ENCODE results near the gene FUT1.
"Not testable (repeated sequence)": the region's sequence is repeated elsewhere in the genome, so short reads cannot be mapped to it uniquely, and the experiment has no call there.

Gene FUT1

DNA sequence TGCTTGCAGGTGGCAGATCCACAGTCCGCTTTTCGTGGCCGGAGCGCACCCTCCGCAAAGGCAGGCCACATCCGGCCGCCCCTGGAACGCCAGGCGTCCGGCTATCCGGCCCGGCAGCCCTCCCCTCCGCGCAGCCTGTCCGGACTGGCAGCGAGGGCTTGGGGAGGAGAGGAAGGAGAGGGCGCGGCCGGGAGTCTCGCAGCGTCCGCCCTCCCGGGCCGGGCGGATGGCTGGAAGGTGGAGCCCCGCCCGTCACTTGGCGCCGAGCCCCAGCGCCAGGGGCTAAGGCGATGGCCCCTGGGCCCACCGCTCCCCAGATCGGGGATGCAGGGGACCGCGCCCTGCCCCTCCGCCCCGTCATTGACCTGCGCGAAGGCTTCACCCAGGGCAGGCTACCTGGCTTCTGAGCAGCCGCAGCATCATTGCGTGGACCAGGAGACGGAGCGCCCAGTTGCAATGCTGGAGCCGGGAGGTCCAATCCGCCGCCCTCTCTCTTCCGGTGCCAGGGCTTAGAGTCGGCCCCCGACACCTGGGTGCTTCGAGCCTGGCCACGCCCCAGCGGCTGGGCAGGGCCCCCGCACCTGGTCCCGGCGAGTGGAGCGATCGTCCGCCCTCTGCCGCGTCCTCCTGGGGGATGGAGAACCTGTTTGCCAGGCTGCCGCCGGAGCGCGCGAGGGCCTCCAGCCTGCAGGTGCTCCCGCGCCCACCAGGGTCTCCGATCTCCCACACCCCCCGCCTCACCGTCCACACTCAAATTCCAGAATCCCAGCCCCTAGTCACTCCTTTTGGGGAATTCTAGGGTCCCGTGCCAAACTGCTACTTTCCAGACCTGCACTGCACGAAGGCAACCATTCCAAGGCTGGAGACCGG, at the start of gene FUT1:
Gene FUT1 (minus strand): TSS at position 146 of the 870 bp plus-strand sequence. CDS start 1,360 bp downstream, outside the sequence.
- DNase-seq: peak; percentile 46

DNA sequence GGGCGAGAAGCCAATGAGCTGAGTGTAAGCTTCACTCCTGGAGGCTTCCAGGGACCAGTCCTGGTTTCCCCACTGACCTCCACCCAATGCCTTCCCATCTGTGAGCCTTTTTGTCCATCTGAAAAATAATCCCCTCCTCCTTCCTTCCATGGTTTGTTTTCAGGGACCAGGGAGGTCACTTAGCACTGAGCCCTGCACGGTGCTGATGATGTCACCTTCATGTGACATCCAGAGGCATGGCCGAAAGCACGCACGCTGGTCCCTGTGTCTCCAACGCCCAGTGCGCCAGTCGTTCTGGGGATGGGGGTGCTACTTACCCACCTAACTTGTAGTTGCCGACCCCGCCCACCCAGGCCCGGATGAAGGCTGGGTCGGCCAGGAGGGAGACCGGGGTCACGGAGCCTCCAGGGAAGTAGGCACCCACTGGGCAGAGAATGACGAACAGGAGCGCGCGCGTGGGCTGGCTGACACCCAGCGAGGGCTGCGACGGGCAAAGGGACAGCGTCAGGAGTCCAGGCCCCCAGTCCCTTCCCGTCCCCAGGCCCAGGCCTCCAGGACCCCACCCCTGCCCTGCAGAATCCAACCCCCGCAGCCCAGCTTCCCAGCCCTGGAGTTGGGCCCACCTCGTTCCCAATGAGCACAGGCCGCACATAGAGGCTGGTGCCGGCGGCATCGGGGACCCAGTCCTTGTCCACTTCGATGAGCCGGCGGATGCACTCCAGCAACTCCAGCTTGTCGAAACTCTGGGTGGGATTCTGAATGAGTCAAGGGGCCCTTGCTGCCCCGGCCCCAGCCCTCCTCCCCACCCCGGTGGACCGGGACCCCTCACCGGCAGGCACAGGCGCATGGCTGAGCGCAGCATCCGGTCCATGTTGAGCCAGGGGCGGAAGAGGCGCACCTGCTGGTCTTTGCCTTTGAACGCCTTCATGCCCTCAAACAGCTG, 47.2 kb upstream of the FUT1 start:
- no peak for DNase-seq

DNA sequence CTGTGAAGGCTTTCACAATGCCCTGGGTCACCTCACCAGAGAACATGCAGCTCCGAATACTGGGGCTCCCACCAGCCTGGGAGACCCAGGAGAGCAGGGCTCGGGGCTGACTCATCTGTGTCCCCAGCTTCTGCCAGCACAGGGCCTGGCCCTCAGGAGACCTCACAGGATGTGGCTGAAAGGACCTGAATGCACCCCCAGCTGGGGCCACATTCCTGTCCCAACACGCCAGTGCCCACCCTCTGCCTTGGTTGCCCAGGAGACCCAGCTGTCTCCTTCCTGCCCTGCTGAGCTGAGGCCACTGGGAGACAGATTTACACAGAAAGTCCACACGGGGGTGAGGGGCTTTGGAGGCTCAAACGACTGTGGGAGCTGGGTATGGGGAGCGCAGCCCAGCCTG, 46.5 kb upstream of the FUT1 start:
- DNase-seq: no peak

DNA sequence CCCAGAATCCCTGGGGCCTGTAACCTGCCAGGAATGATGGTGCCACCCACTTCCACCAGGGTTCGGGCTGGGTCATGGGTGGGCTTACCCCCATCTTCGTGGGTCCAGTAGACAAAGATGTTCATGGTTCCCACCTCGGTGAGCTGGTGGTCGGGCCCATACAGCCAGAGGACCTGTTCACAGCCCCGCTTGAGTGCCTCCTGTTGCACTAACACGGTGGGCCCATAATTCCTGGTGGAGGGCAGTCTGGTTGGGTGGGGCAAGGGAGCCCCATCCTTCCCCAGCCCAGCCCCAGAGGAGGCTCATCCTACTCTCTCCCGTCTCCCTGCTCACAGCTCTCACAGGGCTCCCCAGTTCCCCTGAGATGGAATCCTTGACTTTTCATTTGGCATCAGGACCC, 44.7 kb upstream of the FUT1 start:
- no peak for DNase-seq

DNA sequence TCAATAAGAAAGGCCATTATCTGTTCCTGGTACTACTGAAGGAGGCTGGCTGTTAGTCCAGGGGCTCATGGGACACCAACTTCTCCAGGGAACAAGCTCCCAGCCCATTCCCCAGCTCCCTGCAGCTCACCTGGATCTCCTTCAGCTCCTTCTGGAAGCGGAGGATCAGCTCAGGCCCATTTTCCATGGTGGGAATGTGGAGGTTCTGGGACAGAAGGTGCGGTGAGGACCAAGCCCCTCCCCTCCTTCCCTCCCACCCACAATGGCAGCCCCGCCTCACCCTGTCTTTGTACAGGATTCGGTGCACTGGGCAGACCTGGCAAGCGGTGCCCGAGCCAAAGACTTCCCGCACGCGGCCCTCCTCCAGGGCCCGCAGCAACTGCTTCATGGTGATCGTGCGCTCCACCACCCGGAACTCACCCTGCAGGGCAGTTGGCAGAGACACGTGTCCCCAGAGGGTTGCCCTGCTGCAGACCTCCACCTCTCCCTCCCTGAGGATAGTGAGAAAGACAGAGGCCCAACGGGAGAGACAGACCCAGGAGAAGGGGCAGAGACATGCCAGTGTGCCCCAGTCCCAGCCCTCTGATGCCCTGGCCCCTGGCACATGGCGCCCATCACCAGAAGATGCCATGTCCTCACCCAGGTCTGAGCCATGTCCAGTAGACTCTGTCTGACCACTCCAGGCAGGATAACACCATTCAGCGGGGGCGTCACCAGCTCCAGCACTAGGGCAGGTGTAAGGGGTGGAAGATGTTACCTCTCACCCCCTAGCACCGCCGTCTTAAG, 44.0 kb upstream of the FUT1 start:
- no peak for DNase-seq

DNA sequence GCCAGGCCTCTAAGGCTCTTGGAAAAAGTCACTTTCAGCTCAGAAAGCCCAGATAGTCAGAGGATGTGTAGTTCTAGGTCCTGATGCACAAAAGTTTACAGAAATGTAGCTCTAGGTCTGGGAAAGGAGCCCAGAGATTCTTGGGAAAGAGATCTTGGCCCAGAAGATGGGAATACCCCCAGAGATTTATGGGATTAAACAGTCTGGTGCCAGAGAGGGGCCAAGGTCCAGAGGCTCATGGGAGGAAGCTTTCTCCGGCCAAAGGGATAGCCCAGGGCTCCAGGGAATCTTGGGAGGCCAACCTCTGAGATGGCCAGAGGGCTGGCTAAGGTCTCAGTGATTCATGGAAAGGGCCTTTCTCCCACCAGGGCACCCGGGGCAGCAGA, 43.2 kb upstream of the FUT1 start:
- no peak for DNase-seq

DNA sequence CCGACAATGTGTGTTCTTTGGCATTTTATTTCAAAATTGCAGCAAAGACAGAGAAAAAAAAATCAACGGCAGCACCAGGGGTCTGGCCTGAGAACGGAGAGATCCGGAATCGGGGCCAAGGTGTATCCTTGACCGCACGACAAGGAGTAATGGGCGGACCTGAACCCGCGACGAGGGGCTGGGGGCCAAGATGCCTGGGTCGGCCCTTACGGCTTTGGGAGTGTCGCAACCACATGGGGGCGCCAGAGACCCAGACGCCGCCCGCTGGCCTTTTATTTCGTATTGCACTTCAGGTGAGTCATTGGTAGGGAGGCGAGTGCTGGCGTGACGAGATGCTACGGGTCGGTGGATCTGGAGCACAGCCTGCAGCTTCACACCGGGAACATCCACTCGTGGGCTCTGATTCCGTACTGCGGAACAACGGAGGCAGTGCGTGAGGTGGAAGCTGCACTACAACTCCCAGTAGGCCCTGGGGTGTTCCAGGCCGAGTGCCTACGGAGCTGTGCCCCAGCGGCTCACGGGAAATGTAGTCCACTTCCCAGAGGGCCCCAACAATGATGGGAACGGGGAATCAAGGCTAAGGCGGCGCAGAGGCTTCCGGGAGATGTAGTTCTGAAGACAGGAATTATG, 42.7 kb upstream of the FUT1 start:
- DNase-seq: peak; percentile 88

DNA sequence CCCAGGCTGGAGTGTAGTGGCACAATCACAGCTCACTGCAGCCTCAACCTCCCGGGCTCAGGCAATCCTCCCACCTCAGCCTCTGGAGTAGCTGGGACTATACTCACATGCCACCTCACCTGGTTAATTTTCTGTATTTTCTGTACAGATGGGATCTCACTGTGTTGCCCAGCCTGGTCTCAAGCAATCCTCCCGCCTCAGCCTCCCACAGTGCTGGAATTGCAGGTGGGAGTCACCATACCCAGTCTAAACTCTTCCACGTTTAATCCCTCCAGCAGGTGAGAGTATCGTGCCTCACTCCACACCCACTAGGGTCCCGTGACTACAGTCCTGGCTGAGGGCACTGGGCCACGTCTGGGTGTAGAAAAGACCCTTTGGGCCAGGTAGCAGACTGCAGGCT, 41.9 kb upstream of the FUT1 start:
- no peak for DNase-seq

DNA sequence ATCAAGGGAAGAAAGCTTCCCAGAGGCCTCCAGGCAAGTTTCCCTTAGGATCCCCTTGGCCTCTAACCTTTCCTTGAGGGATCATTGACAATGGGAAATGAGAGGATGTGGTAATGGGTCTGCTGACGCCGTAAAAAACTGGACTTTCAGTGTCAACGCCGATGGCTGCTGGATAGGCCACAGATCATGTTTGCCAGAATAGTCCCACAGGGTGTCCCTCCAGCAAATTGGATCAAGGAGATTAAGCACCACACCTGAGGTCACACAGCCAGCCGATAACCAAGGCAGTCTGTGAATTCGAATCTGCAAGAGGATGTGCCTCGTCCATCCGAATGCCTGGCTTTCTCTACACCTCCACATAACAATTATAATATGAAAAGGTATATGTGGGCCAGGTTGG, 40.8 kb upstream of the FUT1 start:
- DNase-seq: no peak

DNA sequence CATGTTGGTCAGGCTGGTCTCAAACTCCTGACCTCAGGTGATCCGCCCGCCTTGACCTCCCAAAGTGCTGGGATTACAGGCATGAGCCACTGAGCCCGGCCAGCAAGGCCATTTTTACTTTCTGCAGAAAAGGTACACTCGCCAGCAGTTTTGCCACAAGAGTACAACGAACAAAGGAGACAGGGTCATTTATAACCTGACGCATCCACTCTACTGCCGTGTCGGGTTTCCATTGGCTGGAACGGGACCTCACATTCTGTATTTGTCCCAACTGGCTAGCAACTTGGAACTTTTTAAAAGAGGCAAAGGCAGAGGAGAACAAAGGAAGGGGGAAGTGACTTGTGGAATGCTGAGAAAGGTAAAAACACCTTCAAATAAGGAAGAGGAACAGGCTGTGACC, 34.9 kb upstream of the FUT1 start:
- not testable (repeated sequence) for DNase-seq

DNA sequence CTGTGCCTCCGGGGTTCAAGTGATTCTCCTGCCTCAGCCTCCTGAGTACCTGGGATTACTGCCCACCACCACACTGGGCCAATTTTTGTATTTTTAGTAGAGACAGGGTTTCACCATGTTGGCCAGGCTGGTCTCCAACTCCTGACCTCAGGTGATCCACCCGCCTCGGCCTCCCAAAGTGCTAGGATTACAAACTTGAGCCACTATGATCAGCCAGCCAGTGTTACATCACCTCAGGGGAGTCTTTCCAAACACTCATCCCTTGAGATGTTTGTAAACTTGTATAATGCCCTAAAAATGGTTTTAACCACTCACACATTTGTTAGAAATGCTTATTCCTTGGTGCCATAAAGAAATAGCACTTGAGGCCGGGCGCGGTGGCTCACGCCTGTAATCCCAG, 34.0 kb upstream of the FUT1 start:
- not testable (repeated sequence) for DNase-seq

DNA sequence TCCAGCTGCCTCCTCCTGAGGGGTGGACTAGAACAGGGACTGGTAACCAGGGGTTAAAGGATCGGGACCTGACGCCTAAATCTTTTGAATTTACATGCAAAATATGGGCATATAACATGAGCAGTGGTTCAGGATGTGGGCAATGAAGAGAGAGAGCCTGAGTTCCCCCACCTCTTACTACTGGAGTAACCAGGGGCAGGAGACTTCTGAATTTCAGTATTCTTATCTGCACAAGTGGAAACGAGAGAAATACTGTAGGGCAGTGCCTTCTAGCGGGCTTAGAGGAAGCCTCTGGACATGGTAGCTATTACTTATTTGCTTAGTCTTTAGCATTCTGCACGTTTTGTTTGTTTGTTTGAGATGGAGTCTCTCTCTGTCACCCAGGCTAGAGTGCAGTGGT, 32.1 kb upstream of the FUT1 start:
- DNase-seq: no peak

DNA sequence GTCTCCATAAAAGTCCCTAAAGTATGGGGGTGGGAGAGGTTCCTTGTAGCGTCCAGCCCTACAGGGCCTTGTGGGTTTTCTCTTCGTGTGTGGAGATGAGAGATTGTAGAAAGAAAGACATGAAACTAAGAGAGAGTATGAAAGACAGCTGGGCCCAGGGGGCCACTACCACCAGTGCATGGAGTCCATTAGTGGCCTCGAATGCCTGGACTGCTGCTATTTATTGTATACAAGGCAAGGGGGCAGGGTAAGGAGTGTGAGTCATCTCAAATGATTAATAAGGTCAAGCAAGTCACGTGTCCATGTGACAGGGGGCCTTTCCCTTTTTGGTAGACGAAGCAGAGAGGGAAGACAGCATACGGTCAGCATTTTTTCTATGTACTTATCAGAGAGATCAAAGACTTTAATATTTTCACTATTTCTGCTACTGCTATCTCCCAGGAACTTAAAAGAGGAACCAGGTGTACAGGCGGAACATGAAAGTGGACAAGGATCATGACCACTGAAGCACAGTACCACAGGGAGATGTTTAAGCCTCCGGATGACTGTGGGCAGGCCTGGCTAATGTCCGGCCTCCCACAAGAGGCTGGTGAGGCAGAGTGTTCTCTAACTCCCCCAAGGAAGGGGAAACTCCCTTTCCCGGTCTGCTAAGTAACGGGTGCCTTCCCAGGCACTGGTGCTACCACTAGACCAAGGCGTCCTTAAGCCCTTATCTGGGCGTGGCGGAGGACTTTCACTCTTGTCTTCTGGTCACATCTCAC, 28.4 kb upstream of the FUT1 start:
- DNase-seq: no peak

DNA sequence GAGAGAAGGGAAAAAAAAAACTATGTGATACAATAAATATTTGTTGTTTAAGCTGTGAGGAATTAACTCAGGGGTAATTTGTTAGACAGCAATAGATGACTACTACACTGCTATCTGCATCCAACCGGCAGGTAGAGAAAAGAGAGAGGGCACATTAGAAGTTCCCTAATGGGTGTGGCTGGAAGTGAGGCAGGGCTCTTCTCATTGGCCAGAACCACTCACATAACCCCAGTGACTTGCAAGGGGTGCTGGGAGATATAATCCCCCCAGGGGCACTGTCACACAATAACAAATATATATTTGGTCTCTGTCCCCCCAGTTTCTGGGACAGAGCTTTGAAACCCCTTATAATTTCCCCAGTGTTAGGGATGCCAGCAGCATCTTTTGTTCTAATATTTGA, 27.2 kb upstream of the FUT1 start:
- no peak for DNase-seq

DNA sequence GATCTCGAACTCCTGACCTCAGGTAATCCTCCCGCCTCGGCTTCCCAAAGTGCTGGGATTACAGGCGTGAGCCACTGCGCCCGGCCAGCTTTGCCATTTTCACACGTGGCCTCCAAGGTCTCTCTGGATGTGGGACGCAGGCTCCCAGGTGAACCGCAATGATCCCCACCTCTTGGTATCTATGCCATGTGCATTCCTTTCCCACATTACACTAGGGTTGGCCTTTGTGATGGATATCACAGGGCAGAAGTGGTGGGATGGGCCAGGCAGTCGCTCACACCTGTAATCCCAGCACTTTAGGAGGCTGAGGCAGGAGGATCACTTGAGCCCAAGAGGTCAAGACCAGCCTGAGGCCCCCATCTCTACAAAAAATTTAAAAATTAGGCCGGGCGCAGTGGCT, 25.3 kb upstream of the FUT1 start:
- DNase-seq: no peak

DNA sequence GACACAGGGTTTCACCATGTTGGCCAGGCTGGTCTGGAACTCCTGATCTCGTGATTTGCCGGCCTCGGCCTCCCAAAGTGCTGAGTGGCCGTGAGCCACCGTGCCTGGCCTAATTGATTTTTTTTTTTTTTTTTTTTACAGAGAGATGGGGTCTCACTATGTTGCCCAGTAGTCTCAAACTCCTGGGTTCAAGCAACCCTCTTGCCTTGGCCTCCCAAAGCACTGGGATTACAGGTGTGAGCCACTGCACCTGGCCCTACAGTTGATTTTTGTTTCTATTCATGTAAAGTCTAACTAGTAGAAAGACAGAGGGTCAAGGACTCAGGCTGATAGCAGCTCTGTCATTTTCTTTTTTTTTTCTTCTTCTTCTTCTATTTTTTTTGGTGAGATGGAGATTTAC, 24.7 kb upstream of the FUT1 start:
- no peak for DNase-seq

DNA sequence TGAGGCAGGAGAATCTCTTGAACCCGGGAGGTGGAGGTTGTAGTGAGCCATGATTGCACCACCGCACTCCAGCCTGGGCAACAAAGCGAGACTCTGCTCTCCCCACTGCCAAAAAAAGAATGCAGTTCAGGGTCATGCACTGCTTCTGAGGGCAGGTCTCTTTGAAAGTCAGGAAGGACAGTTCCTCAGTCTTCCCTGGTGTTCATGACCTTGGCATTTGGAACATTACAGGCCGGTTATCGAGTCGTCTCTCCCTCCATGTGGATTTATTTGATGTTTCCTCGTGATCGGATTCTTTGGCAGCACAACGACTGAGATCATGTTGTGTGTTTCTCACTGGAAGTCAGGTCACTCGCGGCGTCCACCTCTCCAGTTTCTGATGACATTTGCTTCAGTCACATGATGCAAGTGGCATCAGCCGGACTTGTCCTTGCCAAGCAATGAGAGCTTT, 20.1 kb upstream of the FUT1 start:
- DNase-seq: no peak

DNA sequence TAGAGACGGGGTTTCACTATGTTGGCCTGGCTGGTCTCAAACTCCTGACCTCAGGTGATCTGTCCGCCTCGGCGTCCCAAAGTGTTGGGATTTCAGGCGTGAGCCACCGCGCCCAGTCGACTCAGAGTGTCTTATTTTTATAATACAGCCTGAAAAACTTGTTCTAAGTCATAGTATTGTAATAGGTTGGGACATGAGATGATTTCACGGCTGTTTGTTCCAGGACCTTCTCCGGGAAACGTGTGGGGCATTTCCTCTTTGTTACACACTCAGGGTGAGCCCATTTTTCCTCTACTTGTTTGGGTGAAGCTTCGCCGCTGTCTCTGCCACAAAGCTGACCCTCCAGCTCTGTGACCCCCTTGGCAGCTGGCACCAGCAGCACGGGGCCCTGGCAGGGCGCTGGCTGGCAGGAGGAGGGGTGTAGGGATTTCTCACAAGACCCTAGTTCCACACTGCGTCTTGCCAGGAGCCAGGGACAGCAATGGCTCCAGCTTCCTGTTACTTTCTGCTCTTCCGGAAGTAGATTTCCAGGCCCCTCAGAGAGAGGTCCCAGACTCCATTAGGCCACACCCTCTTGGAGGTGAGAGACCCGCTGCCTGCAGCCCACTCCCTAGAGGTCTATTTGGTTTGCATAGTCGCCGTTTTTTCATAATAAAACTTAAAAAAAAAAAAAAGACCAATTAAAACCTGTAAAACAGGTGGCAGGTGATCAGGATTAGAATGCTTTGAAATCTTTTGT, 18.5 kb upstream of the FUT1 start:
- no peak for DNase-seq

DNA sequence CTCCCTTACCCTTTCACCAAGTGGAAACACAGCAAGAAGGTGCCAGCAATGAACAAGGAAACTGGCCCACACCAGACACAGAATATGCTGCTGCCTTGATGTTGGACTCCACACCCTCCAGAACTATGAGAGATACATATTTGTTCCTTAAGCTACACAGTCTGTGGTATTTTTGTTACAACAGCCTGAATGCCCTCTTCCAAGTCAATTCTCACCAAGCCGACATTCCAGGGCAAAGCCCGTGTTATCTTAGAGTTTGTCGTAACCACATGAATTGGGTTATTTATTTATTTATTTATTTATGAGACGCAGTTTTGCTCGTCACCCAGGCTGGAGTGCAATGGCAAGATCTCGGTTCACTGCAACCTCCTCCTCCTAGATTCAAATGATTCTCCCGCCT, 17.8 kb upstream of the FUT1 start:
- no peak for DNase-seq

DNA sequence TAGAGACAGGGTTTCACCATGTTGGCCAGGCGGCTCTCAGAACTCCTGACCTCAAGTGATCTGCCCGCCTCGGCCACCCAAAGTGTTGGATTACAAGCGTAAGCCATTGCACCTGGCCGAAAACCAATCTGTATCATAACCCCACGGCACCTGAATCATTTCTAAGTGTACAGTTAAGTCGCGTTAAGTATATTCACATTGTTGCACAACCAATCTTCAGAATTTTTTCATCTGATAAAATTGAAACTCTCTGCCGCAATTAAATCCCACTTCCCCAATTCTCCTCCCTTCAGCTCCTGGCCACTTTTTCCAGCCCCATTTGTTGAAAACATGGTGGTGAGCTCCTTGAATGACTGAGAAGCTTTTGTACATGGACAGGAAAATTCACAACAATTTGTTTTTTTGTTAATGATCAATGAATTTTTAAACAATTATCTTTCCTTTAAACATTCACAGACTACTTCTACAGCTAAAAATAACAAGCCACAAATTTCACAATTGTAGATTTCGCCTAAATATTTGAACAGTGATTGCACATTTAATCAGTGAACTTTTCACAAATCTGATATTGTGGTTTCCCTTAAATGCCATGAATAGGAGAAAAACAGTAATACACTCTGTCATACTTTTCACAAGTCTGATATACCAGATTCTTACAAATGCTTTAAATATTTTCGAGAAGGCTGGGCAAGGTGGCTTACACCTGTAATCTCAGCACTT, 16.7 kb upstream of the FUT1 start:
- no peak for DNase-seq

Data from CD4-positive, alpha-beta T cell treated with Interleukin-6 for 4 hours (primary cell).